ENCODE data around the gene LSM14B.

- TF ChIP-seq CTCF (IDR thresholded peaks at IDR 0.05) (no peak), POLR2A (IDR thresholded peaks at IDR 0.05) (no peak)
Measured at GRCh38 chr20:62151225-62151624, 28.9 kb downstream of the LSM14B start.

Measured in uterus (tissue), 2 donors.